Measurements from ENCODE around the gene COBLL1.

COBLL1 gene

GRCh38 chr2:164657129-164657528, 184.5 kb downstream of the COBLL1 start:
- H3K27ac ChIP-seq (ENCODE audit: low read length), result no peak overlapping the region

GRCh38 chr2:164655750-164656149, 185.9 kb downstream of the COBLL1 start:
- no peaks in the 10 kb centered on the region for H3K4me1 ChIP-seq (ENCODE audit: insufficient read depth, low read length)
- ATAC-seq (ENCODE audit: insufficient read depth, low read depth) (no peak), DNase-seq (no peak)
- no peak overlapping the region for H3K9ac ChIP-seq (ENCODE audit: low read depth, low read length)
- no peak overlapping the region for H2AFZ ChIP-seq (ENCODE audit: low read depth, low read length)
- H3K36me3 ChIP-seq (ENCODE audit: insufficient read depth, low read length), result no peaks in the 10 kb centered on the region
- H3K4me2 ChIP-seq (ENCODE audit: insufficient read depth, low read length), result no peak overlapping the region
- H4K20me1 ChIP-seq (ENCODE audit: insufficient read depth, low read length), result no peaks in the 10 kb centered on the region
- no peaks in the 10 kb centered on the region for H3K9me3 ChIP-seq (ENCODE audit: insufficient read depth, low read length, severe bottlenecking)
- H3K79me2 ChIP-seq (ENCODE audit: insufficient read depth, low read length), result no peaks in the 10 kb centered on the region
- H3K4me3 ChIP-seq (ENCODE audit: low read depth in 1 of 2, low read length in 2 of 2), result no peak overlapping the region
- TF ChIP-seq CTCF (IDR thresholded peaks at IDR 0.05; ENCODE audit: borderline replicate concordance, extremely low read depth, low read length, poor library complexity, severe bottlenecking) (no peak), EZH2 (IDR thresholded peaks at IDR 0.05; ENCODE audit: borderline replicate concordance, low read depth, low read length, severe bottlenecking) (no peak)
- no peaks in the 10 kb centered on the region for H3K27me3 ChIP-seq (ENCODE audit: insufficient read depth, low read length, poor library complexity)
- H3K27ac ChIP-seq (ENCODE audit: low read length), result no peak overlapping the region

More at GRCh38 chr2:164657129-164657528, 184.5 kb downstream of the COBLL1 start:
- H3K4me2 ChIP-seq (ENCODE audit: insufficient read depth, low read length), result no peak overlapping the region
- no peak overlapping the region for H3K4me3 ChIP-seq (ENCODE audit: low read depth in 1 of 2, low read length in 2 of 2)
- H3K27me3 ChIP-seq (ENCODE audit: insufficient read depth, low read length, poor library complexity), result no peaks in the 10 kb centered on the region
- H3K4me1 ChIP-seq (ENCODE audit: insufficient read depth, low read length), result no peaks in the 10 kb centered on the region
- H3K36me3 ChIP-seq (ENCODE audit: insufficient read depth, low read length), result no peaks in the 10 kb centered on the region
- H2AFZ ChIP-seq (ENCODE audit: low read depth, low read length), result no peak overlapping the region
- H3K79me2 ChIP-seq (ENCODE audit: insufficient read depth, low read length), result no peaks in the 10 kb centered on the region
- no peak overlapping the region for H3K9ac ChIP-seq (ENCODE audit: low read depth, low read length)
- H4K20me1 ChIP-seq (ENCODE audit: insufficient read depth, low read length), result no peaks in the 10 kb centered on the region
- no peak for TF ChIP-seq CTCF (IDR thresholded peaks at IDR 0.05; ENCODE audit: borderline replicate concordance, extremely low read depth, low read length, poor library complexity, severe bottlenecking)
- TF ChIP-seq EZH2 (IDR thresholded peaks at IDR 0.05; ENCODE audit: borderline replicate concordance, low read depth, low read length, severe bottlenecking), result no peak
- H3K9me3 ChIP-seq (ENCODE audit: insufficient read depth, low read length, severe bottlenecking), result no peaks in the 10 kb centered on the region
- ATAC-seq (ENCODE audit: insufficient read depth, low read depth) (no peak), DNase-seq (no peak)

- Histone ChIP-seq H3K27ac (ENCODE audit: low read length) (no peak overlapping the region), H2AFZ (ENCODE audit: low read depth, low read length) (no peak overlapping the region), H3K4me1 (ENCODE audit: insufficient read depth, low read length) (no peaks in the 10 kb centered on the region), H3K4me3 (ENCODE audit: low read depth in 1 of 2, low read length in 2 of 2) (no peak overlapping the region), H4K20me1 (ENCODE audit: insufficient read depth, low read length) (no peaks in the 10 kb centered on the region), H3K36me3 (ENCODE audit: insufficient read depth, low read length) (no peaks in the 10 kb centered on the region), H3K9me3 (ENCODE audit: insufficient read depth, low read length, severe bottlenecking) (no peaks in the 10 kb centered on the region), H3K27me3 (ENCODE audit: insufficient read depth, low read length, poor library complexity) (no peaks in the 10 kb centered on the region), H3K9ac (ENCODE audit: low read depth, low read length) (no peak overlapping the region), H3K4me2 (ENCODE audit: insufficient read depth, low read length) (no peak overlapping the region), H3K79me2 (ENCODE audit: insufficient read depth, low read length) (no peaks in the 10 kb centered on the region)
- no peak for TF ChIP-seq CTCF (IDR thresholded peaks at IDR 0.05; ENCODE audit: borderline replicate concordance, extremely low read depth, low read length, poor library complexity, severe bottlenecking)
- DNase-seq (no peak), ATAC-seq (ENCODE audit: insufficient read depth, low read depth) (no peak)
These were observed 186.3 kb downstream of the COBLL1 start for GRCh38 chr2:164655336-164655735.

- H3K4me2 ChIP-seq (ENCODE audit: insufficient read depth, low read length), result no peak overlapping the region
- H3K9me3 ChIP-seq (ENCODE audit: insufficient read depth, low read length, severe bottlenecking), result no peaks in the 10 kb centered on the region
- no peaks in the 10 kb centered on the region for H3K79me2 ChIP-seq (ENCODE audit: insufficient read depth, low read length)
- H3K4me3 ChIP-seq (ENCODE audit: low read depth in 1 of 2, low read length in 2 of 2), result no peak overlapping the region
- no peaks in the 10 kb centered on the region for H3K27me3 ChIP-seq (ENCODE audit: insufficient read depth, low read length, poor library complexity)
- no peak overlapping the region for H3K27ac ChIP-seq (ENCODE audit: low read length)
- no peaks in the 10 kb centered on the region for H3K4me1 ChIP-seq (ENCODE audit: insufficient read depth, low read length)
- no peak overlapping the region for H2AFZ ChIP-seq (ENCODE audit: low read depth, low read length)
- no peak for DNase-seq
- ATAC-seq (ENCODE audit: insufficient read depth, low read depth), result no peak
- no peak for TF ChIP-seq CTCF (IDR thresholded peaks at IDR 0.05; ENCODE audit: borderline replicate concordance, extremely low read depth, low read length, poor library complexity, severe bottlenecking)
- TF ChIP-seq EZH2 (IDR thresholded peaks at IDR 0.05; ENCODE audit: borderline replicate concordance, low read depth, low read length, severe bottlenecking), result no peak
- no peaks in the 10 kb centered on the region for H4K20me1 ChIP-seq (ENCODE audit: insufficient read depth, low read length)
- H3K36me3 ChIP-seq (ENCODE audit: insufficient read depth, low read length), result no peaks in the 10 kb centered on the region
- no peak overlapping the region for H3K9ac ChIP-seq (ENCODE audit: low read depth, low read length)
These were observed 190.3 kb downstream of the COBLL1 start for GRCh38 chr2:164651361-164651760.

All from DND-41 (cell line).